HuH-7 (cell line): ENCODE measurements around the gene ZNF45.
"Not testable (repeated sequence)": the region's sequence is repeated elsewhere in the genome, so short reads cannot be mapped to it uniquely, and the experiment has no call there.

Source experiments
- DNase-seq: peaks from one replicate; pipeline ENCODE4 v3.0.0; 2011; ENCODE audit warnings: low spot score

The ZNF45 gene

GRCh38 chr19:43913383-43913782 is 21.7 kb downstream of the ZNF45 start:
- no peak for DNase-seq

- DNase-seq, result no peak
These were observed 24.2 kb downstream of the ZNF45 start for GRCh38 chr19:43910884-43911283.

- no peak for DNase-seq
These were observed 26.4 kb downstream of the ZNF45 start for GRCh38 chr19:43908659-43909058.

GRCh38 chr19:43906774-43907173 is 28.3 kb downstream of the ZNF45 start:
- no peak for DNase-seq

- DNase-seq, result no peak
These were observed 29.2 kb downstream of the ZNF45 start for GRCh38 chr19:43905897-43906296.

- no peak for DNase-seq
These were observed 32.7 kb downstream of the ZNF45 start for GRCh38 chr19:43902399-43902798.

GRCh38 chr19:43901395-43902390 is 33.4 kb downstream of the ZNF45 start:
- DNase-seq, result peak; percentile 81

- DNase-seq, result no peak
These were observed 39.3 kb downstream of the ZNF45 start for GRCh38 chr19:43895727-43896308.

GRCh38 chr19:43883864-43884263 is 51.2 kb downstream of the ZNF45 start, which contains the start of gene ZNF404:
Gene ZNF404, minus strand, starts transcription at chr19:43883964.
- no peak for DNase-seq

GRCh38 chr19:43880483-43880882 is 54.6 kb downstream of the ZNF45 start:
- DNase-seq, result no peak

GRCh38 chr19:43872547-43873336 is 62.3 kb downstream of the ZNF45 start:
- no peak for DNase-seq

- not testable (repeated sequence) for DNase-seq
These were observed 68.2 kb downstream of the ZNF45 start for GRCh38 chr19:43866923-43867322.
